Measurements from ENCODE around the gene TLX1.

The TLX1 gene

DNA sequence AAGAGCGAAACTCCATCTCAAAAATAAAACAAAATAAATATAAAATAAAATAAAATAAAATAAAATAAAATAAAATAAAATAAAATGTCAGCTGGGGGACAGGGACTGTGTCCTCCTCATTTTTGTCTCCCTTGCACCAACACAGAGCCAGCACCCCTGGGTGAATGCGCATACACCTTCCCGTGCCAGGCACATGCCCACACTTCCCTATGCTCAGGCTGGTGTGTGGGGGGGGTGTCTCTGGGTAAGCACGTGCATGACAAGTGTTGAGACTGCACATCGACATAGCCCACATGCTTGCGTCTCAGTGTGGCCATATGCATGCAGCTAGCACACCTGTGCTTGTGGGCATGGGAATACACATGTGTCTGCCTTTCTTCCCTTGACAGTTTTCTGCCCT is 24.7 kb upstream of the TLX1 start:
- Histone ChIP-seq H4K20me1 (ENCODE audit: insufficient read depth, low read length) (no peaks in the 10 kb centered on the region), H3K4me3 (ENCODE audit: low read length) (no peak overlapping the region), H3K4me2 (ENCODE audit: low read length) (no peak overlapping the region), H2AFZ (ENCODE audit: low read depth, low read length) (no peak overlapping the region), H3K9me3 (ENCODE audit: insufficient read depth, low read length) (no peaks in the 10 kb centered on the region), H3K9ac (ENCODE audit: low read length) (no peak overlapping the region), H3K36me3 (replicated peaks; ENCODE audit: low read depth, low read length) (no peaks in the 10 kb centered on the region), H3K79me2 (ENCODE audit: low read length) (no peaks in the 10 kb centered on the region), H3K4me1 (ENCODE audit: low read length) (no peaks in the 10 kb centered on the region), H3K27ac (ENCODE audit: low read length) (no peak overlapping the region), H3K27me3 (ENCODE audit: low read depth, low read length) (peaks cover 10% of the 10 kb centered on the region; the same call in 1 of the 2 replicates)
- TF ChIP-seq, protein P1, sequence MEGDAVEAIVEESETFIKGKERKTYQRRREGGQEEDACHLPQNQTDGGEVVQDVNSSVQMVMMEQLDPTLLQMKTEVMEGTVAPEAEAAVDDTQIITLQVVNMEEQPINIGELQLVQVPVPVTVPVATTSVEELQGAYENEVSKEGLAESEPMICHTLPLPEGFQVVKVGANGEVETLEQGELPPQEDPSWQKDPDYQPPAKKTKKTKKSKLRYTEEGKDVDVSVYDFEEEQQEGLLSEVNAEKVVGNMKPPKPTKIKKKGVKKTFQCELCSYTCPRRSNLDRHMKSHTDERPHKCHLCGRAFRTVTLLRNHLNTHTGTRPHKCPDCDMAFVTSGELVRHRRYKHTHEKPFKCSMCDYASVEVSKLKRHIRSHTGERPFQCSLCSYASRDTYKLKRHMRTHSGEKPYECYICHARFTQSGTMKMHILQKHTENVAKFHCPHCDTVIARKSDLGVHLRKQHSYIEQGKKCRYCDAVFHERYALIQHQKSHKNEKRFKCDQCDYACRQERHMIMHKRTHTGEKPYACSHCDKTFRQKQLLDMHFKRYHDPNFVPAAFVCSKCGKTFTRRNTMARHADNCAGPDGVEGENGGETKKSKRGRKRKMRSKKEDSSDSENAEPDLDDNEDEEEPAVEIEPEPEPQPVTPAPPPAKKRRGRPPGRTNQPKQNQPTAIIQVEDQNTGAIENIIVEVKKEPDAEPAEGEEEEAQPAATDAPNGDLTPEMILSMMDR (IDR thresholded peaks at IDR 0.05; ENCODE audit: low read depth, low read length), result no peak
- TF ChIP-seq EZH2phosphoT487 (IDR thresholded peaks at IDR 0.05; ENCODE audit: low read depth), result no peak

DNA sequence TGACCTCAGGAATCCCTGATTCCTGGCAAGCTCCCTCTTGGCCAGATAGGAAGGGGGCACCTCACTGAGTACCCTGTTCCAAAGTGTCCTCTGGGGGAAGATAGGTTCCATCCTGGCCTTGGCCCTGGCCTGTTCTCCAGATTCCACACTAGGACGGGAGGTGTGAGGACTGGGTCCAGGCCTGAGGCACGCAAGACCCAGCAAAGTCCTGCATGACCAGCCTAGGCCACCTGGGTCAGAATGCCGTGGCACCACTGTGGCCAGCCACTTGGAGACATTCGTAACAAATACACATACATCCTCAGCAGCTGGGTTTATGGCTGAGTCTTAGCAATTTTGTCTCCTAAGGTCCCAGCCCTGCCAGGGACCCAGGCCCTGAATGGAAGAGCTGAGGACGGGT is 23.3 kb upstream of the TLX1 start:
- no peaks in the 10 kb centered on the region for H3K4me1 ChIP-seq (ENCODE audit: low read length)
- H3K27ac ChIP-seq (ENCODE audit: low read length), result no peak overlapping the region
- H3K79me2 ChIP-seq (ENCODE audit: low read length), result no peaks in the 10 kb centered on the region
- no peak overlapping the region for H3K9ac ChIP-seq (ENCODE audit: low read length)
- no peaks in the 10 kb centered on the region for H3K36me3 ChIP-seq (replicated peaks; ENCODE audit: low read depth, low read length)
- H3K27me3 ChIP-seq (ENCODE audit: low read depth, low read length), result peaks cover 3% of the 10 kb centered on the region; the same call in 1 of the 2 replicates
- no peak overlapping the region for H3K4me3 ChIP-seq (ENCODE audit: low read length)
- H3K4me2 ChIP-seq (ENCODE audit: low read length), result no peak overlapping the region
- no peak overlapping the region for H2AFZ ChIP-seq (ENCODE audit: low read depth, low read length)
- H4K20me1 ChIP-seq (ENCODE audit: insufficient read depth, low read length), result no peaks in the 10 kb centered on the region
- TF ChIP-seq, protein P1 (IDR thresholded peaks at IDR 0.05; ENCODE audit: low read depth, low read length), result no peak
- no peak for TF ChIP-seq EZH2phosphoT487 (IDR thresholded peaks at IDR 0.05; ENCODE audit: low read depth)
- H3K9me3 ChIP-seq (ENCODE audit: insufficient read depth, low read length), result no peaks in the 10 kb centered on the region

DNA sequence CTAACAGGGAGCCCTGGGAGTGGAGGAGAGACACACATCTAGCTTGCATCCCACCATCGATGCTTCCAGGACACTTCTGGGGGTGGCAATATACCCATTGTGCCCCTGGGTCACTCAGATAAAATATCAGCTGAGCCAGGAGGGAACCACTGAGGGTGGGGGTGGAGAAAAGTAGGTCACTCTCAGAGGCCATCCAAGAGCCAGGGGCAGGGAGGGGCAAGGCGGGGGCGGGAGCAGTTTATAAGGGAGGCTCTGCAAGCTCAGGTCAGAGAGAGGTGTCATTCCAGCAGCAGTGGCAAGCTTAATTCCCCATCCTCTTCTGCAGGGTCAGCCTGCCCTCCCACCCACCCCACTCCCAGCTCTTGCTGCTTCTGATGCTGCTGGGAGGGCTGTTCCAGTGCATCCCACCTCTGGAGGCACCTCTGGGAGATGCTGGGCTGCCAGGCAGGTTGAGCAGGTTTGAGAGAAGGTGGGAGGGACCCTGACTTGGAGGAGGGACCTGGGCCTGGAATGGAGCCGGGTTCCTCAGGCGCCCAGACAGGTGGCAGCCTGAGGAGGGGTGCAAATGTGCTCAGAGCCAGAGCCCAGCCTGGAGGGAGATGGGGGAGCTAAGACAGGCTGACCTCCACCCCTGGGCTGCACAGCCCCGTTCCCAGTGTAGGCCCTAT is 20.1 kb upstream of the TLX1 start:
- no peaks in the 10 kb centered on the region for H3K36me3 ChIP-seq (replicated peaks; ENCODE audit: low read depth, low read length)
- no peak for TF ChIP-seq EZH2phosphoT487 (IDR thresholded peaks at IDR 0.05; ENCODE audit: low read depth)
- TF ChIP-seq, protein P1 (IDR thresholded peaks at IDR 0.05; ENCODE audit: low read depth, low read length), result no peak
- H3K4me2 ChIP-seq (ENCODE audit: low read length), result no peak overlapping the region
- H3K79me2 ChIP-seq (ENCODE audit: low read length), result no peaks in the 10 kb centered on the region
- H3K4me1 ChIP-seq (ENCODE audit: low read length), result no peaks in the 10 kb centered on the region
- H4K20me1 ChIP-seq (ENCODE audit: insufficient read depth, low read length), result no peaks in the 10 kb centered on the region
- H3K4me3 ChIP-seq (ENCODE audit: low read length), result no peak overlapping the region
- no peaks in the 10 kb centered on the region for H3K9me3 ChIP-seq (ENCODE audit: insufficient read depth, low read length)
- no peak overlapping the region for H3K27ac ChIP-seq (ENCODE audit: low read length)
- no peak overlapping the region for H3K9ac ChIP-seq (ENCODE audit: low read length)
- no peaks in the 10 kb centered on the region for H3K27me3 ChIP-seq (ENCODE audit: low read depth, low read length)
- no peak overlapping the region for H2AFZ ChIP-seq (ENCODE audit: low read depth, low read length)

DNA sequence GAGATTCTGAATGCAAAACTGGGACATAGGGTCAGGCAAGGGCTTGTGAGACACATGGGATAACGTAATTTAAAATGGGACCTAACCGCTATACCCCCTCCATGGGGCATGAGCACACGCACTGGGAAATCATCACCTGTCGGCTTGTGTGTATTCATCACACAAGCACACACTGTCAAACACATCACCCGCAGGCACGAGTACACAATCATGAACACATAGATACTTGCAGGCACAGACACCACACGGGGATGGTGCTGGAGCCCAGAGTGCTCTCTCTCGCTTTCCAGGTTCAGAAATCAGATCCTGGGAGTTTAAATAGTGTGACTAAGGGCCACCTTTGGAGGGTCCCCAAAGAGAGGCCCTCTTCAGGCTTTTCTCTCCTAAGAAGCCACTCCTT is 19.6 kb upstream of the TLX1 start:
- Histone ChIP-seq H3K79me2 (ENCODE audit: low read length) (no peaks in the 10 kb centered on the region), H3K9ac (ENCODE audit: low read length) (no peak overlapping the region), H2AFZ (ENCODE audit: low read depth, low read length) (no peak overlapping the region), H3K9me3 (ENCODE audit: insufficient read depth, low read length) (no peaks in the 10 kb centered on the region), H3K4me3 (ENCODE audit: low read length) (no peak overlapping the region), H3K36me3 (replicated peaks; ENCODE audit: low read depth, low read length) (no peaks in the 10 kb centered on the region), H3K4me1 (ENCODE audit: low read length) (no peaks in the 10 kb centered on the region), H4K20me1 (ENCODE audit: insufficient read depth, low read length) (no peaks in the 10 kb centered on the region), H3K27me3 (ENCODE audit: low read depth, low read length) (no peaks in the 10 kb centered on the region), H3K27ac (ENCODE audit: low read length) (no peak overlapping the region), H3K4me2 (ENCODE audit: low read length) (no peak overlapping the region)
- TF ChIP-seq EZH2phosphoT487 (IDR thresholded peaks at IDR 0.05; ENCODE audit: low read depth), result no peak
- TF ChIP-seq, protein P1 (IDR thresholded peaks at IDR 0.05; ENCODE audit: low read depth, low read length), result no peak

Data from OCI-LY3 (cell line).